Naive thymus-derived CD4-positive, alpha-beta T cell (primary cell): Measurements from ENCODE around the gene NPB. TPM values are rescaled to one million over a fixed set of nuclear protein-coding genes. Genes with fewer than 3 reads are reported as not detected.

Source experiments
- ATAC-seq: fragments of 150-1000 bp; cut with Tn5 transposase; 2 replicates; pipeline ENCODE4 v1.10.0; 2021; ENCODE audit warnings: mild to moderate bottlenecking, moderate library complexity
- CTCF ChIA-PET: fragments of 350-600 bp; sonication (Branson Sonifier 250); formaldehyde crosslinking; loops from one replicate; lab custom pipeline; 2021; ENCODE audit warnings: antibody characterized with exemption; lab: Charles Lee
- POLR2A ChIA-PET: fragments of 350-600 bp; sonication (Branson Sonifier 250); formaldehyde crosslinking; loops from one replicate; lab custom pipeline; 2021; ENCODE audit warnings: antibody characterized with exemption, inconsistent platforms; lab: Charles Lee
- DNase-seq, 9 donors: peaks; one replicate each; pipeline versions ENCODE4 v3.0.0 to v3.0.0-alpha.2; 2020 to 2022; ENCODE audit warnings: mixed read lengths in 1 of 9
- H3K27ac ChIP-seq: one replicate; pipeline ENCODE4 v1.7.0; 2013; ENCODE audit warnings: mild to moderate bottlenecking, low read depth, low read length, moderate library complexity
- H3K27me3 ChIP-seq, 2 donors: one replicate each; pipeline ENCODE4 v1.7.0; 2013; ENCODE audit warnings: low read length in 2 of 2, mild to moderate bottlenecking in 2 of 2, moderate library complexity in 2 of 2; ENCODE audit not compliant: control insufficient read depth in 2 of 2, insufficient read depth in 2 of 2
- H3K36me3 ChIP-seq, 3 experiments: 1 replicate in 2 of 3; 2 replicates in 1 of 3; pipeline ENCODE4 v1.7.0; 2013; ENCODE audit warnings: low read length in 3 of 3, mild to moderate bottlenecking in 3 of 3, moderate library complexity in 1 of 3; ENCODE audit not compliant: insufficient read depth in 3 of 3, control insufficient read depth in 2 of 3
- H3K4me1 ChIP-seq, 2 donors: one replicate each; pipeline ENCODE4 v1.7.0; 2013; ENCODE audit warnings: low read length in 2 of 2, mild to moderate bottlenecking in 2 of 2, moderate library complexity in 1 of 2; ENCODE audit not compliant: control insufficient read depth in 2 of 2, insufficient read depth in 2 of 2
- H3K4me3 ChIP-seq: 2 replicates; pipeline ENCODE4 v1.7.0; 2013; ENCODE audit warnings: mild to moderate bottlenecking, low read length
- H3K9me3 ChIP-seq, 3 experiments: 1 replicate in 2 of 3; 2 replicates in 1 of 3; pipeline ENCODE4 v1.7.0; 2013; ENCODE audit warnings: low read length in 3 of 3; ENCODE audit not compliant: control insufficient read depth in 2 of 3
- H3K27ac Mint-ChIP-seq, 9 donors: one replicate each; pipeline ENCODE4 v1.8.0; 2020 to 2022; ENCODE audit warnings: mixed read lengths in 9 of 9, mild to moderate bottlenecking in 8 of 9, moderate library complexity in 5 of 9, inconsistent platforms in 2 of 9
- H3K27me3 Mint-ChIP-seq, 5 donors: one replicate each; pipeline ENCODE4 v1.8.0; 2021 to 2022; ENCODE audit warnings: mixed read lengths in 5 of 5, mild to moderate bottlenecking in 1 of 5
- H3K36me3 Mint-ChIP-seq, 5 donors: one replicate each; pipeline ENCODE4 v1.8.0; 2020 to 2022; ENCODE audit warnings: mixed read lengths in 5 of 5, mild to moderate bottlenecking in 3 of 5, inconsistent platforms in 1 of 5
- H3K4me1 Mint-ChIP-seq, 7 donors: one replicate each; pipeline ENCODE4 v1.8.0; 2020 to 2022; ENCODE audit warnings: mixed read lengths in 7 of 7, mild to moderate bottlenecking in 3 of 7, inconsistent platforms in 1 of 7
- H3K4me3 Mint-ChIP-seq, 10 donors: one replicate each; pipeline ENCODE4 v1.8.0; 2020 to 2022; ENCODE audit warnings: mild to moderate bottlenecking in 10 of 10, mixed read lengths in 10 of 10, moderate library complexity in 6 of 10, inconsistent platforms in 2 of 10
- H3K9me3 Mint-ChIP-seq, 11 donors: one replicate each; pipeline ENCODE4 v1.8.0; 2020 to 2022; ENCODE audit warnings: mixed read lengths in 11 of 11, mild to moderate bottlenecking in 4 of 11, inconsistent platforms in 1 of 11, moderate library complexity in 1 of 11
- intact Hi-C, 2 donors: fragments of 100-400 bp; cut with micrococcal nuclease; formaldehyde crosslinking; loops; one replicate each; pipeline ENCODE4 v1.15.1; 2023
- polyA plus RNA-seq, 2 donors: library from polyadenylated mRNA; unstranded; fragments of 300-500 nt; fragmentation: Illumina TruSeq; gene quantifications; one replicate each; pipeline ENCODE4 v1.2.3, GENCODE V29; 2021
- total RNA-seq, 6 experiments: library from RNA in 5 of 6; stranded (reverse) in 5 of 6; gene quantifications; 1 replicate in 5 of 6; 2 replicates in 1 of 6; pipeline ENCODE4 v1.2.3 and lab custom pipeline; 2021 to 2026

Gene NPB
- total and polyA plus RNA-seq, 7 experiments from 2014 or later = 0.20 to 0.59 (median 0.51) TPM; not detected in 2

GRCh38 chr17:81911277-81911961 lies 9.4 kb downstream of the NPB start, which contains the start of gene PCYT2:
PCYT2 (minus strand) TSS chr17:81911399; CDS start chr17:81911355, 44 bp downstream.
- DNase-seq (peak; percentile 84 to 95 (median 92)), ATAC-seq (peak; percentile 97)
- H3K27me3 ChIP-seq = no peaks in the 10 kb centered on the region
- no peaks in the 10 kb centered on the region for H3K27me3 Mint-ChIP-seq
- ChIA-PET CTCF (no interaction called here), POLR2A (interaction anchor here (0.7 to 3.5 kb wide), 4 partner anchors 9 to 226 kb away, joined by 3 to 23 read pairs (median 6); partner anchors contain the start of gene MAFG)
- H3K9me3 Mint-ChIP-seq = no peaks in the 10 kb centered on the region
- intact Hi-C loops = loop anchor here (1.0 to 5.0 kb wide), 8 partner anchors 15 to 546 kb away; partner anchors contain the start of genes ALYREF (in 2 of the 2), ANAPC11 (in 2 of the 2), MAFG (in 2 of the 2) and P4HB (in 2 of the 2)
- H3K4me3 ChIP-seq = peak within 1 kb of the TSS; percentile 70
- peaks cover 8 to 12% of the 10 kb centered on the region in 2 donors for H3K4me1 ChIP-seq
- peak within 1 kb of the TSS; percentile 68 for H3K27ac ChIP-seq
- peaks cover 12 to 63% (median 18%) of the 10 kb centered on the region in 3 experiments for H3K36me3 ChIP-seq
- H3K4me3 Mint-ChIP-seq = peak within 1 kb of the TSS; percentile 72 to 92 (median 86)
- H3K27ac Mint-ChIP-seq = peak within 1 kb of the TSS in 6 of 9 donors; percentile 33 to 85 (median 54)
- peaks cover 0 to 22% (median 4%) of the 10 kb centered on the region in 5 donors for H3K36me3 Mint-ChIP-seq
- peaks cover 6 to 33% (median 16%) of the 10 kb centered on the region in 7 donors for H3K4me1 Mint-ChIP-seq
- no peaks in the 10 kb centered on the region for H3K9me3 ChIP-seq

GRCh38 chr17:81911969-81912368 lies 9.9 kb downstream of the NPB start:
- DNase-seq (no peak), ATAC-seq (no peak)
- Mint-ChIP-seq H3K4me3 (peak overlapping the region in 8 of 10 donors; percentile 44 to 79 (median 68)), H3K27ac (peak overlapping the region in 4 of 9 donors; percentile 17 to 78 (median 41)), H3K27me3 (no peaks in the 10 kb centered on the region), H3K36me3 (peaks cover 0 to 22% (median 4%) of the 10 kb centered on the region in 5 donors), H3K4me1 (peaks cover 10 to 38% (median 20%) of the 10 kb centered on the region in 7 donors), H3K9me3 (no peaks in the 10 kb centered on the region)
- intact Hi-C loops = loop anchor here (1.0 to 5.0 kb wide), 8 partner anchors 15 to 545 kb away; partner anchors contain the start of genes ALYREF (in 2 of the 2), ANAPC11 (in 2 of the 2), MAFG (in 2 of the 2) and P4HB (in 2 of the 2)
- H3K36me3 ChIP-seq = peaks cover 12 to 58% (median 18%) of the 10 kb centered on the region in 3 experiments
- CTCF ChIA-PET = no interaction called here
- H3K4me1 ChIP-seq = peaks cover 13 to 17% of the 10 kb centered on the region in 2 donors
- no peaks in the 10 kb centered on the region for H3K9me3 ChIP-seq
- no peaks in the 10 kb centered on the region for H3K27me3 ChIP-seq
- POLR2A ChIA-PET = interaction anchor here (0.6 to 3.5 kb wide), 2 partner anchors 15 to 18 kb away, joined by 3 to 23 read pairs; partner anchors contain the start of gene MAFG
- H3K4me3 ChIP-seq = no peak overlapping the region
- H3K27ac ChIP-seq = peak overlapping the region; percentile 55

- H3K4me1 ChIP-seq = peaks cover 17 to 22% of the 10 kb centered on the region in 2 donors
- Mint-ChIP-seq H3K36me3 (peaks cover 0 to 22% (median 4%) of the 10 kb centered on the region in 5 donors), H3K4me1 (peaks cover 14 to 44% (median 24%) of the 10 kb centered on the region in 7 donors), H3K27ac (peak overlapping the region in 4 of 9 donors; percentile 36 to 78 (median 46)), H3K9me3 (peaks cover 0 to 2% (median 0%) of the 10 kb centered on the region in 11 donors), H3K27me3 (no peaks in the 10 kb centered on the region), H3K4me3 (peak overlapping the region in 7 of 10 donors; percentile 25 to 79 (median 47))
- no peak overlapping the region for H3K4me3 ChIP-seq
- DNase-seq (no peak), ATAC-seq (no peak)
- intact Hi-C loops = loop anchor here (5.0 kb wide), 3 partner anchors 50 to 545 kb away; partner anchors contain the start of genes CENPX (in 1 of the 2), LRRC45 (in 1 of the 2), NARF (in 1 of the 2) and P4HB (in 1 of the 2)
- no peak overlapping the region for H3K27ac ChIP-seq
- H3K27me3 ChIP-seq = no peaks in the 10 kb centered on the region
- POLR2A ChIA-PET = interaction anchor here (0.6 to 3.5 kb wide), 3 partner anchors 14 to 19 kb away, joined by 3 to 23 read pairs (median 3); partner anchors contain the start of gene MAFG
- no peaks in the 10 kb centered on the region for H3K9me3 ChIP-seq
- CTCF ChIA-PET = no interaction called here
- H3K36me3 ChIP-seq = peaks cover 12 to 50% (median 18%) of the 10 kb centered on the region in 3 experiments
Measured at GRCh38 chr17:81912441-81913309, 10.6 kb downstream of the NPB start.

GRCh38 chr17:81913394-81914102 lies 11.5 kb downstream of the NPB start:
- H3K27ac ChIP-seq = no peak overlapping the region
- H3K4me1 ChIP-seq = peaks cover 21 to 27% of the 10 kb centered on the region in 2 donors
- ATAC-seq = no peak
- peaks cover 14 to 48% (median 31%) of the 10 kb centered on the region in 7 donors for H3K4me1 Mint-ChIP-seq
- H3K4me3 Mint-ChIP-seq = peak overlapping the region in 3 of 10 donors; percentile 10 to 47 (median 38)
- no peaks in the 10 kb centered on the region for H3K27me3 ChIP-seq
- H3K9me3 Mint-ChIP-seq = peaks cover 0 to 2% (median 0%) of the 10 kb centered on the region in 11 donors
- H3K36me3 Mint-ChIP-seq = peaks cover 0 to 22% (median 4%) of the 10 kb centered on the region in 5 donors
- peaks cover 12 to 42% (median 18%) of the 10 kb centered on the region in 3 experiments for H3K36me3 ChIP-seq
- no peaks in the 10 kb centered on the region for H3K27me3 Mint-ChIP-seq
- no peaks in the 10 kb centered on the region for H3K9me3 ChIP-seq
- no peak overlapping the region for H3K4me3 ChIP-seq
- CTCF ChIA-PET = no interaction called here
- H3K27ac Mint-ChIP-seq = peak overlapping the region in 3 of 9 donors; percentile 13 to 36 (median 28)
- POLR2A ChIA-PET = interaction anchor here (0.7 to 3.5 kb wide), 2 partner anchors 13 to 17 kb away, joined by 3 to 23 read pairs; partner anchors contain the start of gene MAFG
- intact Hi-C loops = loop anchor here (5.0 kb wide), 3 partner anchors 51 to 544 kb away; partner anchors contain the start of genes CENPX (in 1 of the 2), LRRC45 (in 1 of the 2), NARF (in 1 of the 2) and P4HB (in 1 of the 2)
- no peak for DNase-seq

GRCh38 chr17:81914103-81914850 lies 12.2 kb downstream of the NPB start:
- no peak overlapping the region for H3K27ac Mint-ChIP-seq
- no peak overlapping the region for H3K27ac ChIP-seq
- no peaks in the 10 kb centered on the region for H3K9me3 ChIP-seq
- no peaks in the 10 kb centered on the region for H3K27me3 Mint-ChIP-seq
- H3K27me3 ChIP-seq = no peaks in the 10 kb centered on the region
- POLR2A ChIA-PET = interaction anchor here (0.6 to 3.5 kb wide), 4 partner anchors 10 to 44 kb away, joined by 3 to 23 read pairs (median 4); partner anchors contain the start of gene MAFG
- no peak overlapping the region for H3K4me3 Mint-ChIP-seq
- ATAC-seq = no peak
- H3K4me3 ChIP-seq = no peak overlapping the region
- peaks cover 12 to 41% (median 18%) of the 10 kb centered on the region in 3 experiments for H3K36me3 ChIP-seq
- H3K36me3 Mint-ChIP-seq = peaks cover 0 to 22% (median 4%) of the 10 kb centered on the region in 5 donors
- peaks cover 14 to 55% (median 35%) of the 10 kb centered on the region in 7 donors for H3K4me1 Mint-ChIP-seq
- intact Hi-C loops = loop anchor here (5.0 kb wide), 3 partner anchors 52 to 543 kb away; partner anchors contain the start of genes CENPX (in 1 of the 2), LRRC45 (in 1 of the 2), NARF (in 1 of the 2) and P4HB (in 1 of the 2)
- no peak for DNase-seq
- CTCF ChIA-PET = no interaction called here
- peaks cover 0 to 2% (median 0%) of the 10 kb centered on the region in 11 donors for H3K9me3 Mint-ChIP-seq
- peaks cover 21 to 28% of the 10 kb centered on the region in 2 donors for H3K4me1 ChIP-seq
